Tibial nerve (tissue), 4 donors: ENCODE results near the gene POU1F1. TPM values are rescaled to one million over a fixed set of nuclear protein-coding genes. Genes with fewer than 3 reads are reported as not detected.

Experiments used
- DNase-seq, 2 donors: peaks; one replicate each; pipeline ENCODE4 v3.0.0-alpha.2; 2019; ENCODE audit warnings: low spot score in 2 of 2
- H3K27ac ChIP-seq, 4 donors: fragments of 200-600 bp; sonication (generic) in 3 of 4; one replicate each; pipeline ENCODE4 v1.5.1; 2017 to 2019; ENCODE audit warnings: mild to moderate bottlenecking in 1 of 4
- H3K27me3 ChIP-seq, 2 donors: fragments of 200-600 bp; sonication (generic) in 1 of 2; one replicate each; pipeline versions ENCODE4 v1.5.1 to v1.6.0; 2017 to 2019
- H3K36me3 ChIP-seq, 3 donors: fragments of 200-600 bp; sonication (generic); one replicate each; pipeline ENCODE4 v1.5.1; 2018 to 2019
- H3K4me1 ChIP-seq, 4 donors: fragments of 200-600 bp; sonication (generic) in 3 of 4; one replicate each; pipeline ENCODE4 v1.5.1; 2017 to 2019
- H3K4me3 ChIP-seq, 4 donors: fragments of 200-600 bp; sonication (generic) in 3 of 4; one replicate each; pipeline ENCODE4 v1.5.1; 2017 to 2019; ENCODE audit warnings: mild to moderate bottlenecking in 1 of 4, moderate library complexity in 1 of 4
- H3K9me3 ChIP-seq, 4 donors: fragments of 200-600 bp; sonication (generic) in 3 of 4; one replicate each; pipeline ENCODE4 v1.5.1; 2017 to 2019
- CTCF ChIP-seq, 5 experiments: fragments of 200-600 bp in 3 of 5; fragments of 450-650 bp in 2 of 5; sonication (generic) in 3 of 5; IDR thresholded peaks; one replicate each; pipeline ENCODE4 v1.5.1; 2016 to 2019; ENCODE audit warnings: antibody characterized with exemption in 5 of 5, mild to moderate bottlenecking in 3 of 5, moderate library complexity in 2 of 5
- EP300 ChIP-seq, 2 donors: sonication (generic); formaldehyde crosslinking; IDR thresholded peaks; one replicate each; pipeline ENCODE4 v1.6.1; 2017; ENCODE audit warnings: antibody characterized with exemption in 2 of 2, mild to moderate bottlenecking in 1 of 2
- POLR2A ChIP-seq, 2 donors: fragments of 450-650 bp; IDR thresholded peaks; one replicate each; pipeline ENCODE4 v1.6.1; 2017; ENCODE audit warnings: antibody characterized with exemption in 2 of 2, mild to moderate bottlenecking in 2 of 2, moderate library complexity in 2 of 2
- WGBS, 2 donors: methylation state at CpG; one replicate each; pipeline ENCODE4 v1.1.5; 2018; 5-methylcytosine and 5-hydroxymethylcytosine counted together
- total RNA-seq, 4 donors: library from RNA; depleted of rRNA; stranded (reverse); fragments of >200 nt; gene quantifications; one replicate each; pipeline ENCODE4 v1.1.0, GENCODE V29; 2016

Gene POU1F1
- total RNA-seq, result not detected

- no peak for DNase-seq
- Histone ChIP-seq H3K9me3 (no peaks in the 10 kb centered on the region), H3K4me3 (no peak within 1 kb of the TSS), H3K36me3 (no peaks in the 10 kb centered on the region), H3K4me1 (no peaks in the 10 kb centered on the region), H3K27ac (no peak within 1 kb of the TSS), H3K27me3 (no peaks in the 10 kb centered on the region)
- TF ChIP-seq EP300 (IDR thresholded peaks at IDR 0.05), result no peak
- TF ChIP-seq CTCF (IDR thresholded peaks at IDR 0.05), result no peak
- TF ChIP-seq POLR2A (IDR thresholded peaks at IDR 0.05), result no peak
- 82% methylated on average over 6 of the region's 6 CpGs for WGBS, 2 donors
Measured at GRCh38 chr3:87276484-87276883, at the start of gene POU1F1. Gene POU1F1 (minus strand): TSS chr3:87276584. CDS start chr3:87276462, 122 bp downstream.

GRCh38 chr3:87324609-87325008, 48.2 kb upstream of the POU1F1 start:
- Histone ChIP-seq H3K4me1 (no peaks in the 10 kb centered on the region), H3K27ac (no peak overlapping the region), H3K36me3 (no peaks in the 10 kb centered on the region), H3K4me3 (no peak overlapping the region), H3K27me3 (no peaks in the 10 kb centered on the region), H3K9me3 (no peaks in the 10 kb centered on the region)
- no peak for TF ChIP-seq CTCF (IDR thresholded peaks at IDR 0.05)
- no peak for TF ChIP-seq EP300 (IDR thresholded peaks at IDR 0.05)
- no peak for TF ChIP-seq POLR2A (IDR thresholded peaks at IDR 0.05)
- whole genome bisulfite sequencing, 2 donors, result 88 to 90% methylated on average over 1 of the region's 1 CpG
- no peak for DNase-seq

GRCh38 chr3:87320756-87321626, 44.6 kb upstream of the POU1F1 start:
- no peak for DNase-seq
- Histone ChIP-seq H3K4me3 (no peak overlapping the region), H3K4me1 (no peaks in the 10 kb centered on the region), H3K27me3 (no peaks in the 10 kb centered on the region), H3K9me3 (no peaks in the 10 kb centered on the region), H3K36me3 (no peaks in the 10 kb centered on the region), H3K27ac (no peak overlapping the region)
- 65 to 77% methylated on average over 7 of the region's 7 CpGs for WGBS, 2 donors
- TF ChIP-seq EP300 (IDR thresholded peaks at IDR 0.05), result no peak
- no peak for TF ChIP-seq CTCF (IDR thresholded peaks at IDR 0.05)
- TF ChIP-seq POLR2A (IDR thresholded peaks at IDR 0.05), result no peak

GRCh38 chr3:87318617-87319021, 42.2 kb upstream of the POU1F1 start:
- H3K36me3 ChIP-seq, result no peaks in the 10 kb centered on the region
- no peaks in the 10 kb centered on the region for H3K4me1 ChIP-seq
- H3K27ac ChIP-seq, result no peak overlapping the region
- no peak for DNase-seq
- WGBS, 2 donors, result 16 to 25% methylated on average over 2 of the region's 2 CpGs
- H3K9me3 ChIP-seq, result no peaks in the 10 kb centered on the region
- TF ChIP-seq EP300 (IDR thresholded peaks at IDR 0.05) (no peak), POLR2A (IDR thresholded peaks at IDR 0.05) (no peak), CTCF (IDR thresholded peaks at IDR 0.05) (no peak)
- H3K27me3 ChIP-seq, result no peaks in the 10 kb centered on the region
- no peak overlapping the region for H3K4me3 ChIP-seq

- TF ChIP-seq CTCF (IDR thresholded peaks at IDR 0.05) (no peak), POLR2A (IDR thresholded peaks at IDR 0.05) (no peak), EP300 (IDR thresholded peaks at IDR 0.05) (no peak)
- no peak overlapping the region for H3K27ac ChIP-seq
- 69 to 80% methylated on average over 4 of the region's 4 CpGs for WGBS, 2 donors
- no peaks in the 10 kb centered on the region for H3K9me3 ChIP-seq
- H3K27me3 ChIP-seq, result no peaks in the 10 kb centered on the region
- no peak for DNase-seq
- no peak overlapping the region for H3K4me3 ChIP-seq
- no peaks in the 10 kb centered on the region for H3K4me1 ChIP-seq
- no peaks in the 10 kb centered on the region for H3K36me3 ChIP-seq
Measured at GRCh38 chr3:87317779-87318178, 41.4 kb upstream of the POU1F1 start.
